Measurements from ENCODE around the gene FAM43A.

- no peak for TF ChIP-seq EZH2 (IDR thresholded peaks at IDR 0.05; ENCODE audit: insufficient read depth, low read length)
- no peak for TF ChIP-seq CTCF (IDR thresholded peaks at IDR 0.05; ENCODE audit: insufficient read depth, low read depth, low read length)
Measured at GRCh38 chr3:194731506-194732073, 45.9 kb downstream of the FAM43A start.

Measured in astrocyte (in vitro differentiated cells and primary cell).